GM18520 (cell line): ENCODE measurements around the gene CPM.

Experiments used
- ATAC-seq: cut with Tn5 transposase; IDR thresholded peaks from one replicate; pipeline ENCODE4 v1.9.1; 2021; ENCODE audit not compliant: unreplicated experiment

CPM gene

GRCh38 chr12:68880660-68881325 lies 52.2 kb downstream of the CPM start:
- ATAC-seq = no peak

DNA sequence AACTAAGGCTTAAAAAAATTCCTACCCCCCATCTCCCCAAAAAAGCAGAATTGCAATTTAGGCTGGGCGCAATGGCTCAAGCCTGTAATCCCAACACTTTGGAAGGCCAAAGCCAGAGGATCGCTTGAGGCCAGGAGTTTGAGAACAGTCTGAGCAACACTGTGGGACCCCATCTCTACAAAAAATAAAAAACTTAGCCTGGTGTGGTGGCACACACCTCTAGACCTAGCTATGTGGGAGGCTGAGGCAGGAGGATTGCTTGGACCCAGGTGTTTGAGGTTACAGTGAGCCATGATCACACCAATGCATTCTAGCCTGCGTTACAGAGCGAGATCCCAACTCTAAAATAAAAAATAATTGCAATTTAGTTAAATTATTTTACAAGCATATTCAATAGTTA lies 54.1 kb downstream of the CPM start:
- ATAC-seq = no peak

- no peak for ATAC-seq
Measured at GRCh38 chr12:68878283-68878682, 54.7 kb downstream of the CPM start.

- ATAC-seq = no peak
Measured at GRCh38 chr12:68877583-68877982, 55.4 kb downstream of the CPM start.

GRCh38 chr12:68876461-68876860 lies 56.5 kb downstream of the CPM start:
- ATAC-seq = no peak

GRCh38 chr12:68873316-68873715 lies 59.7 kb downstream of the CPM start:
- ATAC-seq = no peak

- ATAC-seq = no peak
Measured at GRCh38 chr12:68871921-68872320, 61.0 kb downstream of the CPM start.

DNA sequence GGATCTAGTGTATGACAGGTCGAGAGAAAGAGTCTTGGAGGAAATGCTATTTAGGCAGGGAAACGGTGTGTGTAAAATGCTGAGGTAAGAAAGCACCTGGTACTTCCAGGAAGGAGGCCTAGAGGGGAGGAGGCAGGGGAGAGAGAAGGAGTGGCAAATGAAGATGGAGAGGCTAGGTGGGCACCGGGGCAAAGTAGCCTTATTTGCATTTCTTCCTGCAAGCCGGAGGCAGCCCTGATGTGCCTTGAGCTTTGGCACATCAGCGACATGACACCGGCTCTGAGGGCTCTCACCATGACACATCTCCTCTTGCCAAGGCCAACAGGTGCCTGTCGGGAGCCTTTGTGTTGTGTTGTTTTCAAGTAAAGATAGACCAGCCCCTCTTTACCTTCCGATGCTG lies 61.6 kb downstream of the CPM start:
- no peak for ATAC-seq

DNA sequence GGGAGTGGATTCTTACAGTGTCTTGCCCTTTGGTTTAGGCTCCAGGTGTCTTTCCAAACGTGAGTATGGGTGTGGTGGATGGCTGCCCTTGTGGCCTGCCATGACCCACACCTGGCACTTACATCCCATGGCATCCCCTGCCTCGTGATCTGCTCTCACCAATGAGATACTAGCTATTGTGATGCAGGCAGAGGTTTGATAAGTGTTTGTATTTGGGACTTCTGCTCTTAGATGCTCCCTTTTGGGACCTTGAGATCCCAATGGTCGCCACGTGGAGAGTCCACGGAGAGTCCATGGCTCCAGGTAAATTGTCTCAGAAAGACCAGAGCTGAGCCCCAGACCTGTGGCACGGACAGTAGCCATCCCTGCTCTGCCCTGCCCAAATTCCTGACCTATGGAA lies 62.5 kb downstream of the CPM start:
- no peak for ATAC-seq

- ATAC-seq = no peak
Measured at GRCh38 chr12:68870011-68870410, 63.0 kb downstream of the CPM start.

GRCh38 chr12:68868043-68868790 lies 64.8 kb downstream of the CPM start:
- no peak for ATAC-seq

DNA sequence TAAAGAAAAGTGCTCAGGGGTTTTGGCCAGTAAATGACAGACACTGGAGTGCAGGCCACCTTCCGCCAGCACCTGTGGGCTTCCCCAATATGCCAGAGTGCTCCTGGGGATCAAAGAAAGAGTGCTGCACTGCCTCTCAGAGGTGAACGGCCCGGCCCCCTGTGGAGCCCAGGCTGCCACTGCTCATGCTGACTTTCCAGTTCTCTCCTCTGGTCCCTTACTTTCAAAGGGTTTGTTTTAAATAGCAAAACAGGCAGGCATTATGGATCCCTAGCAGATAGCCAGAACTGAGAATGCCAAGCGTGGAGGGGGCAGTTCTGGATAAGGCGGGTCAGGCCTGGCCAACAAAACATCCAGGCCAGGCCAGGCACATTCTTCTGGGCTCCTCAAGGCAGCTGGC lies 65.4 kb downstream of the CPM start:
- no peak for ATAC-seq

- no peak for ATAC-seq
Measured at GRCh38 chr12:68866950-68867349, 66.0 kb downstream of the CPM start.

- ATAC-seq = no peak
Measured at GRCh38 chr12:68865399-68866164, 67.4 kb downstream of the CPM start.

GRCh38 chr12:68864604-68865003 lies 68.4 kb downstream of the CPM start:
- ATAC-seq = no peak

- ATAC-seq = peak; percentile 62
Measured at GRCh38 chr12:68863886-68864454, 69.0 kb downstream of the CPM start.

DNA sequence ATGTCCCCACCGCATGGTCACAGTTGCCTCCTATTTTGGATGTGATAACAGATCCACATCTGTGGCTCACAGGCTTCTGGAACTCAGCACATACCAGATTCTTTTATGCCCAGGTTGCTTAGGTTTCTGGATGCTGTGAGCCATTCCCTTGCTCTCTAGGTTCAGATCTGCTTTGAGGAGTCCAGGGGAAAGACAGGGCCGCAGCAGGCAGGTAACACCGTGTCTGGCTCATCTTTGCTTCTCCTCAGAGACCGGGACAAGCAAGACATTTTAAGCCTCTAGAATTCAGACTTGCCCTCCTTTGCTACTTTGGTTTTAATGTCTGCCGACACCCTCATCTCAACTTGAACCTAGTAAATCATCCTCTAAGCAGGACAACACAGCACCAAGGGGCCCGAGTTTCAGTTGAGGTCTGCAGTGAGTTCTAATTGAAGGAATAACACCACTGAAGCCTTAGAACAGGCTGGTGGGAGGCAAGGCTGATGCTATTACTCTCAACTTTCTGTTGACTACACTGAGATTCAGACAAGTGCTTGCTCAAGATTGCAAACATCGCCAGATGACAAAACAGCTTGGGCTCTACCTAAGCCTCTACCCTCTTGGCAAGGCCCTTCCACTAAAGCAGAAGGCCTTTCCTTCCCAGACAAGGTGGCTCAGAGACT lies 69.7 kb downstream of the CPM start:
- ATAC-seq = no peak

GRCh38 chr12:68861890-68862289 lies 71.1 kb downstream of the CPM start:
- ATAC-seq = no peak

GRCh38 chr12:68856510-68856909 lies 76.5 kb downstream of the CPM start:
- no peak for ATAC-seq

DNA sequence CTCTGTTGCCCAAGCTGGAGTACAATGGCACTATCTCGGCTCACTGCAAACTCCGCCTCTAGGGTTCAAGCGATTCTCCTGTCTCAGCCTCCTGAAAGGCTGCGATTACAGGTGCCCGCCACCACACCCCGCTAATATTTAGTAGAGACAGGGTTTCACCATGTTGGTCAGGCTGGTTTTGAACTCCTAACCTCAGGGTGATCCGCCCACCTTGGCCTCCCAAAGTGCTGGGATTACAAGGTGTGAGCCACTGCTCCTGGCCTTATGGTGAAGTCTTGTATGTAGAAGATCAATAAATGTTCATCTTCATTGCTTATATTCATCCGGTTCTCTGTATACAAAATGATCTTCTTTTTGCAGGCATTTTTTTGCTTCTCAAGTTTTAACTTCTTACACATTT lies 77.2 kb downstream of the CPM start:
- ATAC-seq = no peak

GRCh38 chr12:68855111-68855510 lies 77.9 kb downstream of the CPM start:
- no peak for ATAC-seq
